Left renal pelvis (tissue), 4 donors: ENCODE results near the gene PROP1. TPM values are rescaled to one million over a fixed set of nuclear protein-coding genes. Genes with fewer than 3 reads are reported as not detected.
"Not testable (repeated sequence)": the region's sequence is repeated elsewhere in the genome, so short reads cannot be mapped to it uniquely, and the experiment has no call there.

Experiments
- DNase-seq, 4 donors: peaks; one replicate each; pipeline ENCODE4 v3.0.0-alpha.2; 2013; ENCODE audit warnings: low read depth in 4 of 4, low spot score in 3 of 4
- polyA plus RNA-seq, 4 donors: library from polyadenylated mRNA; unstranded; fragments of 120-200 nt; gene quantifications; one replicate each; pipeline ENCODE4 v1.2.1, GENCODE V29; 2013; ENCODE audit not compliant: insufficient read length in 4 of 4

Gene PROP1
- polyA plus RNA-seq, 4 donors: not detected

- no peak for DNase-seq
Measured at GRCh38 chr5:177983763-177984583, 12.1 kb downstream of the PROP1 start.

GRCh38 chr5:177982956-177983355 lies 13.1 kb downstream of the PROP1 start:
- no peak for DNase-seq

- DNase-seq: no peak
Measured at GRCh38 chr5:177982072-177982727, 13.8 kb downstream of the PROP1 start.

GRCh38 chr5:177981296-177982071 lies 14.6 kb downstream of the PROP1 start:
- no peak for DNase-seq

- no peak for DNase-seq
Measured at GRCh38 chr5:177980743-177981151, 15.3 kb downstream of the PROP1 start.

- not testable (repeated sequence) for DNase-seq
Measured at GRCh38 chr5:177977600-177977999, 18.4 kb downstream of the PROP1 start.

GRCh38 chr5:177973066-177973635 lies 22.9 kb downstream of the PROP1 start:
- no peak for DNase-seq

- no peak for DNase-seq
Measured at GRCh38 chr5:177972613-177973012, 23.4 kb downstream of the PROP1 start.

GRCh38 chr5:177972014-177972413 lies 24.0 kb downstream of the PROP1 start:
- DNase-seq: not testable (repeated sequence)

- no peak for DNase-seq
Measured at GRCh38 chr5:177968661-177969211, 27.3 kb downstream of the PROP1 start.

- DNase-seq: no peak
Measured at GRCh38 chr5:177967221-177967887, 28.7 kb downstream of the PROP1 start.

- DNase-seq: no peak
Measured at GRCh38 chr5:177966839-177967166, 29.2 kb downstream of the PROP1 start.

- DNase-seq: no peak
Measured at GRCh38 chr5:177966009-177966838, 29.8 kb downstream of the PROP1 start.

GRCh38 chr5:177964471-177964870 lies 31.6 kb downstream of the PROP1 start:
- no peak for DNase-seq

GRCh38 chr5:177963966-177964365 lies 32.1 kb downstream of the PROP1 start:
- DNase-seq: no peak

GRCh38 chr5:177959315-177959714 lies 36.7 kb downstream of the PROP1 start:
- no peak for DNase-seq

GRCh38 chr5:177958696-177959095 lies 37.3 kb downstream of the PROP1 start:
- no peak for DNase-seq

- no peak for DNase-seq
Measured at GRCh38 chr5:177957241-177957640, 38.8 kb downstream of the PROP1 start.

- not testable (repeated sequence) for DNase-seq
Measured at GRCh38 chr5:177953101-177953500, 42.9 kb downstream of the PROP1 start.
